Calu3 (cell line): Measurements from ENCODE around the gene NRL. TPM values are rescaled to one million over a fixed set of nuclear protein-coding genes. Genes with fewer than 3 reads are reported as not detected.

Experiments used
- BruUV-seq: library from RNA; stranded (reverse); fragments of 400-500 nt; replicated peaks from 2 replicates; lab custom pipeline; 2021; lab: Mats Ljungman, UMichigan
- CTCF ChIA-PET: fragments of 300-600 bp; sonication (Branson Sonifier 250); formaldehyde crosslinking; loops from one replicate; lab custom pipeline; 2022; ENCODE audit warnings: antibody characterized with exemption; lab: Charles Lee
- DNase-seq: peaks from one replicate; pipeline ENCODE4 v3.0.0; 2022
- H3K27ac Mint-ChIP-seq: one replicate; pipeline ENCODE4 v1.8.0; 2022; ENCODE audit warnings: mixed read lengths; ENCODE audit not compliant: unreplicated experiment
- H3K27me3 Mint-ChIP-seq: one replicate; pipeline ENCODE4 v1.8.0; 2022; ENCODE audit warnings: mixed read lengths; ENCODE audit not compliant: unreplicated experiment
- H3K36me3 Mint-ChIP-seq: one replicate; pipeline ENCODE4 v1.8.0; 2022; ENCODE audit warnings: mild to moderate bottlenecking, moderate library complexity, mixed read lengths; ENCODE audit not compliant: insufficient read depth, unreplicated experiment
- H3K4me1 Mint-ChIP-seq: one replicate; pipeline ENCODE4 v1.8.0; 2022; ENCODE audit warnings: mild to moderate bottlenecking, low read depth, mixed read lengths; ENCODE audit not compliant: unreplicated experiment
- H3K4me3 Mint-ChIP-seq: one replicate; pipeline ENCODE4 v1.8.0; 2022; ENCODE audit warnings: mild to moderate bottlenecking, low read depth, moderate library complexity, mixed read lengths; ENCODE audit not compliant: unreplicated experiment
- H3K9me3 Mint-ChIP-seq: one replicate; pipeline ENCODE4 v1.8.0; 2022; ENCODE audit warnings: low read depth, mixed read lengths; ENCODE audit not compliant: unreplicated experiment
- CTCF ChIP-seq: fragments of 200-600 bp; IDR thresholded peaks from one replicate; pipeline ENCODE4 v1.8.0; 2022; ENCODE audit warnings: antibody characterized with exemption; ENCODE audit not compliant: unreplicated experiment
- intact Hi-C: fragments of 100-400 bp; cut with micrococcal nuclease; formaldehyde crosslinking; loops from one replicate; pipeline ENCODE4 v1.10.0; 2022; ENCODE audit not compliant: unreplicated experiment
- total RNA-seq: library from RNA; stranded (reverse); gene quantifications from 2 replicates; pipeline ENCODE4 v1.2.3, GENCODE V29; 2022

The NRL gene
- total RNA-seq, 1 experiment from 2014 or later, result 2.3 TPM

GRCh38 chr14:24116128-24116814 is 1.5 kb upstream of the NRL start:
- H3K4me1 Mint-ChIP-seq, result peaks cover 19% of the 10 kb centered on the region
- peak overlapping the region; percentile 82 for H3K4me3 Mint-ChIP-seq
- CTCF ChIA-PET, result interaction anchor here (3.2 kb wide), 1 partner anchor 22 kb away, joined by 23 read pairs; the partner anchor contains the start of gene PCK2
- peaks cover 47% of the 10 kb centered on the region for H3K36me3 Mint-ChIP-seq
- intact Hi-C loops, result no loop called here
- TF ChIP-seq CTCF, result no peak
- DNase-seq, result no peak
- peak overlapping the region; percentile 98 for H3K27ac Mint-ChIP-seq
- no peaks in the 10 kb centered on the region for H3K27me3 Mint-ChIP-seq
- H3K9me3 Mint-ChIP-seq, result no peaks in the 10 kb centered on the region
- no TSS peak for BruUV-seq

GRCh38 chr14:24115422-24116127 is 826 bp upstream of the NRL start:
- TSS peak; percentile 69 for BruUV-seq
- H3K9me3 Mint-ChIP-seq, result no peaks in the 10 kb centered on the region
- CTCF ChIA-PET, result interaction anchor here (1.4 to 3.2 kb wide), 6 partner anchors 21 to 57 kb away, joined by 5 to 23 read pairs (median 12); partner anchors contain the start of genes EMC9, IRF9, PCK2 and PSME2
- peaks cover 19% of the 10 kb centered on the region for H3K4me1 Mint-ChIP-seq
- DNase-seq, result no peak
- H3K36me3 Mint-ChIP-seq, result peaks cover 47% of the 10 kb centered on the region
- peak overlapping the region; percentile 82 for H3K4me3 Mint-ChIP-seq
- intact Hi-C loops, result loop anchor here (2.0 kb wide), 2 partner anchors 25 to 45 kb away; partner anchors contain the start of genes EMC9 and IRF9
- peak overlapping the region; percentile 98 for H3K27ac Mint-ChIP-seq
- H3K27me3 Mint-ChIP-seq, result no peaks in the 10 kb centered on the region
- TF ChIP-seq CTCF, result no peak

- Mint-ChIP-seq H3K27me3 (no peaks in the 10 kb centered on the region), H3K4me1 (peaks cover 20% of the 10 kb centered on the region), H3K9me3 (no peaks in the 10 kb centered on the region), H3K36me3 (peaks cover 39% of the 10 kb centered on the region), H3K27ac (peak overlapping the region; percentile 98), H3K4me3 (peak overlapping the region; percentile 82)
- peak; percentile 85 for DNase-seq
- CTCF ChIA-PET, result interaction anchor here (0.6 to 3.2 kb wide), 9 partner anchors 20 to 130 kb away, joined by 3 to 23 read pairs (median 8); partner anchors contain the start of genes IRF9, PCK2, PSME1 and PSME2
- intact Hi-C loops, result loop anchor here (2.0 kb wide), 2 partner anchors 27 to 47 kb away; partner anchors contain the start of genes EMC9 and IRF9
- no TSS peak for BruUV-seq
- no peak for TF ChIP-seq CTCF
These were observed 783 bp downstream of the NRL start for GRCh38 chr14:24113801-24114531.

- DNase-seq, result no peak
- TSS peak; percentile 63 for BruUV-seq
- peaks cover 34% of the 10 kb centered on the region for H3K36me3 Mint-ChIP-seq
- H3K27me3 Mint-ChIP-seq, result no peaks in the 10 kb centered on the region
- CTCF ChIA-PET, result interaction anchor here (1.5 to 3.2 kb wide), 5 partner anchors 19 to 48 kb away, joined by 4 to 23 read pairs (median 14); partner anchors contain the start of genes IRF9, PCK2, PSME1 and PSME2
- peak overlapping the region; percentile 82 for H3K4me3 Mint-ChIP-seq
- intact Hi-C loops, result no loop called here
- no peak for TF ChIP-seq CTCF
- peaks cover 24% of the 10 kb centered on the region for H3K4me1 Mint-ChIP-seq
- peak overlapping the region; percentile 98 for H3K27ac Mint-ChIP-seq
- H3K9me3 Mint-ChIP-seq, result no peaks in the 10 kb centered on the region
These were observed 1.4 kb downstream of the NRL start for GRCh38 chr14:24113379-24113800.
